ENCODE measurements around the gene GREB1. TPM values are rescaled to one million over a fixed set of nuclear protein-coding genes. Genes with fewer than 3 reads are reported as not detected.

Gene GREB1
- total and polyA plus RNA-seq, 7 experiments from 2014 or later: 0.14 to 0.82 (median 0.25) TPM; not detected in 3

- intact Hi-C loops (cut with micrococcal nuclease): loop anchor here in 1 of 2 donors (5.0 to 10.0 kb wide), 2 partner anchors 214 to 1024 kb away; partner anchors contain the start of gene TRIB2
- Mint-ChIP-seq H3K27ac (no peak overlapping the region), H3K4me1 (peaks cover 7 to 19% (median 13%) of the 10 kb centered on the region in 7 donors), H3K9me3 (no peaks in the 10 kb centered on the region), H3K4me3 (no peak overlapping the region), H3K27me3 (peaks cover 0 to 8% (median 0%) of the 10 kb centered on the region in 5 donors), H3K36me3 (no peaks in the 10 kb centered on the region)
- DNase-seq (no peak), ATAC-seq (no peak)
- no peaks in the 10 kb centered on the region for H3K27me3 ChIP-seq (ENCODE audit: control insufficient read depth in 2 of 2, insufficient read depth in 2 of 2, low read length in 2 of 2)
- ChIA-PET CTCF (interaction anchor here (1.3 to 2.6 kb wide), 2 partner anchors 85 to 89 kb away, joined by 3 to 13 read pairs; no protein-coding TSS in a partner anchor), POLR2A (no interaction called here)
- no peak overlapping the region for H3K27ac ChIP-seq (ENCODE audit: low read depth, low read length)
- H3K4me3 ChIP-seq (ENCODE audit: low read length): no peak overlapping the region
- no peaks in the 10 kb centered on the region for H3K9me3 ChIP-seq (ENCODE audit: control insufficient read depth in 2 of 3, low read length in 3 of 3)
- peaks cover 3 to 7% of the 10 kb centered on the region in 2 donors for H3K4me1 ChIP-seq (ENCODE audit: control insufficient read depth in 2 of 2, insufficient read depth in 2 of 2, low read length in 2 of 2)
- H3K36me3 ChIP-seq (ENCODE audit: control insufficient read depth in 2 of 3, insufficient read depth in 3 of 3, low read length in 3 of 3): no peaks in the 10 kb centered on the region
Measured at GRCh38 chr2:11691076-11691660, 157.3 kb downstream of the GREB1 start.

Small RNA genes lying within 50 kb of the gene (microRNA-seq; reads per million reads assigned to microRNA genes)
- not detected for gene MIR4429 (ENCODE audit: borderline microRNAs expressed)

Other genes starting within 250 kb of the GREB1 start
- 10 to 100 TPM; 12.0 to 23.9 (median 18.8) TPM for gene ROCK2, start 189.4 kb upstream of the GREB1 start, total RNA-seq
- gene ROCK2, start 189.4 kb upstream of the GREB1 start, polyA plus RNA-seq: 10 to 100 TPM; 13.2 to 16.2 TPM
- gene E2F6, start 67.9 kb upstream of the GREB1 start, total RNA-seq: 10 to 100 TPM in 2 of 5 experiments, 1 to 10 TPM in 3; 6.2 to 11.6 (median 9.2) TPM
- gene E2F6, start 67.9 kb upstream of the GREB1 start, polyA plus RNA-seq: 1 to 10 TPM; 3.1 to 4.3 TPM
- gene NTSR2, start 136.2 kb downstream of the GREB1 start, total RNA-seq: not detected
- gene NTSR2, start 136.2 kb downstream of the GREB1 start, polyA plus RNA-seq: not detected
- gene LPIN1, start 212.6 kb downstream of the GREB1 start, total RNA-seq: 10 to 100 TPM; 68.6 to 88.1 (median 76.7) TPM
- 10 to 100 TPM; 25.5 to 26.7 TPM for gene LPIN1, start 212.6 kb downstream of the GREB1 start, polyA plus RNA-seq

Measured in naive thymus-derived CD4-positive, alpha-beta T cell (primary cell).